ENCODE measurements around the gene SCN3B.

GRCh38 chr11:123585706-123586105, 68.7 kb downstream of the SCN3B start:
- TF ChIP-seq ZNF883 (CRISPR knock-in tag; IDR thresholded peaks at IDR 0.05; ENCODE audit: not compliant biosample characterization) (no peak), CTCF (CRISPR knock-in tag; IDR thresholded peaks at IDR 0.05) (no peak), RAD21 (CRISPR knock-in tag; IDR thresholded peaks at IDR 0.05) (no peak), FOXP4 (CRISPR knock-in tag; IDR thresholded peaks at IDR 0.05) (no peak), SP1 (IDR thresholded peaks at IDR 0.05) (no peak), SP1 (CRISPR knock-in tag; IDR thresholded peaks at IDR 0.05) (no peak), POLR2AphosphoS5 (IDR thresholded peaks at IDR 0.05; ENCODE audit: low read depth, low read length) (no peak), PHF21A (CRISPR knock-in tag; IDR thresholded peaks at IDR 0.05) (no peak), HNRNPK (IDR thresholded peaks at IDR 0.05; ENCODE audit: low read depth, low read length, poor library complexity, severe bottlenecking) (no peak), MYPOP (CRISPR knock-in tag; IDR thresholded peaks at IDR 0.05) (no peak), GABPB1 (CRISPR knock-in tag; IDR thresholded peaks at IDR 0.05) (no peak), PRDM10 (CRISPR knock-in tag; IDR thresholded peaks at IDR 0.05; ENCODE audit: low read depth) (no peak)
- TF ChIP-seq, protein P1, sequence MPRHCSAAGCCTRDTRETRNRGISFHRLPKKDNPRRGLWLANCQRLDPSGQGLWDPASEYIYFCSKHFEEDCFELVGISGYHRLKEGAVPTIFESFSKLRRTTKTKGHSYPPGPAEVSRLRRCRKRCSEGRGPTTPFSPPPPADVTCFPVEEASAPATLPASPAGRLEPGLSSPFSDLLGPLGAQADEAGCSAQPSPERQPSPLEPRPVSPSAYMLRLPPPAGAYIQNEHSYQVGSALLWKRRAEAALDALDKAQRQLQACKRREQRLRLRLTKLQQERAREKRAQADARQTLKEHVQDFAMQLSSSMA (CRISPR knock-in tag; IDR thresholded peaks at IDR 0.05): no peak
